ENCODE measurements around the gene SMARCAD1. TPM values are rescaled to one million over a fixed set of nuclear protein-coding genes. Genes with fewer than 3 reads are reported as not detected.

SMARCAD1 gene
- total RNA-seq, 2 donors from 2014 or later: 33.6 to 44.5 TPM

- H3K27ac Mint-ChIP-seq: peak overlapping the region; percentile 64
- no peak for DNase-seq
Observed at GRCh38 chr4:94240384-94240783, 32.7 kb downstream of the SMARCAD1 start.

GRCh38 chr4:94244087-94244828 is 36.6 kb downstream of the SMARCAD1 start:
- no peak overlapping the region for H3K27ac Mint-ChIP-seq
- H3K9me3 Mint-ChIP-seq: no peaks in the 10 kb centered on the region
- no peak overlapping the region for H3K4me3 Mint-ChIP-seq
- H3K27me3 Mint-ChIP-seq (ENCODE audit: low read depth): no peaks in the 10 kb centered on the region
- H3K36me3 Mint-ChIP-seq (ENCODE audit: insufficient read depth in 2 of 2): peaks cover 6 to 15% of the 10 kb centered on the region in 2 donors
- no peaks in the 10 kb centered on the region for H3K4me1 Mint-ChIP-seq (ENCODE audit: low read depth)
- no peak for DNase-seq
- no peak for ATAC-seq (replicated peaks in 1 of 2)

More at GRCh38 chr4:94240384-94240783, 32.7 kb downstream of the SMARCAD1 start:
- Mint-ChIP-seq H3K27me3 (ENCODE audit: low read depth) (no peaks in the 10 kb centered on the region), H3K4me1 (ENCODE audit: low read depth) (no peaks in the 10 kb centered on the region), H3K9me3 (no peaks in the 10 kb centered on the region), H3K36me3 (ENCODE audit: insufficient read depth in 2 of 2) (peaks cover 4 to 18% of the 10 kb centered on the region in 2 donors), H3K4me3 (no peak overlapping the region)
- no peak for ATAC-seq (replicated peaks in 1 of 2)

- no peak for ATAC-seq (replicated peaks in 1 of 2)
- Mint-ChIP-seq H3K9me3 (no peaks in the 10 kb centered on the region), H3K4me3 (no peak overlapping the region), H3K4me1 (ENCODE audit: low read depth) (no peaks in the 10 kb centered on the region), H3K27me3 (ENCODE audit: low read depth) (no peaks in the 10 kb centered on the region), H3K27ac (peak overlapping the region; percentile 46), H3K36me3 (ENCODE audit: insufficient read depth in 2 of 2) (peaks cover 6 to 16% of the 10 kb centered on the region in 2 donors)
- no peak for DNase-seq
Observed at GRCh38 chr4:94244829-94245185, 37.1 kb downstream of the SMARCAD1 start.

GRCh38 chr4:94251094-94251493 is 43.4 kb downstream of the SMARCAD1 start:
- Mint-ChIP-seq H3K36me3 (ENCODE audit: insufficient read depth in 2 of 2) (peaks cover 3 to 21% of the 10 kb centered on the region in 2 donors), H3K27me3 (ENCODE audit: low read depth) (no peaks in the 10 kb centered on the region), H3K4me1 (ENCODE audit: low read depth) (peaks cover 10% of the 10 kb centered on the region), H3K4me3 (no peak overlapping the region), H3K9me3 (no peaks in the 10 kb centered on the region), H3K27ac (peak overlapping the region; percentile 65)
- DNase-seq: no peak
- ATAC-seq (replicated peaks in 1 of 2): peak in 1 of 2 donors; percentile 48

GRCh38 chr4:94253036-94253435 is 45.4 kb downstream of the SMARCAD1 start:
- H3K9me3 Mint-ChIP-seq: no peaks in the 10 kb centered on the region

GRCh38 chr4:94256144-94256783 is 48.6 kb downstream of the SMARCAD1 start:
- peak overlapping the region; percentile 45 for H3K27ac Mint-ChIP-seq
- no peaks in the 10 kb centered on the region for H3K27me3 Mint-ChIP-seq (ENCODE audit: low read depth)
- no peak overlapping the region for H3K4me3 Mint-ChIP-seq
- DNase-seq (no peak), ATAC-seq (replicated peaks in 1 of 2) (no peak)
- H3K9me3 Mint-ChIP-seq: no peaks in the 10 kb centered on the region
- H3K36me3 Mint-ChIP-seq (ENCODE audit: insufficient read depth in 2 of 2): peaks cover 1 to 15% of the 10 kb centered on the region in 2 donors
- H3K4me1 Mint-ChIP-seq (ENCODE audit: low read depth): peaks cover 14% of the 10 kb centered on the region

More at GRCh38 chr4:94253036-94253435, 45.4 kb downstream of the SMARCAD1 start:
- no peak for DNase-seq
- no peaks in the 10 kb centered on the region for H3K27me3 Mint-ChIP-seq (ENCODE audit: low read depth)
- no peak overlapping the region for H3K4me3 Mint-ChIP-seq
- ATAC-seq (replicated peaks in 1 of 2): no peak
- peaks cover 20% of the 10 kb centered on the region for H3K4me1 Mint-ChIP-seq (ENCODE audit: low read depth)
- no peak overlapping the region for H3K27ac Mint-ChIP-seq
- H3K36me3 Mint-ChIP-seq (ENCODE audit: insufficient read depth in 2 of 2): peaks cover 3 to 24% of the 10 kb centered on the region in 2 donors

- Mint-ChIP-seq H3K27ac (no peak overlapping the region), H3K4me1 (ENCODE audit: low read depth) (peaks cover 12% of the 10 kb centered on the region), H3K9me3 (no peaks in the 10 kb centered on the region), H3K4me3 (no peak overlapping the region), H3K27me3 (ENCODE audit: low read depth) (no peaks in the 10 kb centered on the region), H3K36me3 (ENCODE audit: insufficient read depth in 2 of 2) (peaks cover 2 to 15% of the 10 kb centered on the region in 2 donors)
- ATAC-seq (replicated peaks in 1 of 2) (no peak), DNase-seq (no peak)
Observed at GRCh38 chr4:94256828-94257227, 49.2 kb downstream of the SMARCAD1 start.

- no peak overlapping the region for H3K4me3 Mint-ChIP-seq
- H3K9me3 Mint-ChIP-seq: no peaks in the 10 kb centered on the region
- no peak overlapping the region for H3K27ac Mint-ChIP-seq
- H3K4me1 Mint-ChIP-seq (ENCODE audit: low read depth): peaks cover 4% of the 10 kb centered on the region
- ATAC-seq (replicated peaks in 1 of 2): no peak
- H3K36me3 Mint-ChIP-seq (ENCODE audit: insufficient read depth in 2 of 2): peaks cover 4 to 8% of the 10 kb centered on the region in 2 donors
- no peaks in the 10 kb centered on the region for H3K27me3 Mint-ChIP-seq (ENCODE audit: low read depth)
- DNase-seq: no peak
Observed at GRCh38 chr4:94262163-94263016, 54.7 kb downstream of the SMARCAD1 start.

GRCh38 chr4:94267037-94267436 is 59.4 kb downstream of the SMARCAD1 start:
- Mint-ChIP-seq H3K27ac (peak overlapping the region; percentile 71), H3K27me3 (ENCODE audit: low read depth) (no peaks in the 10 kb centered on the region), H3K4me1 (ENCODE audit: low read depth) (peaks cover 11% of the 10 kb centered on the region), H3K9me3 (no peaks in the 10 kb centered on the region), H3K36me3 (ENCODE audit: insufficient read depth in 2 of 2) (peaks cover 0 to 6% of the 10 kb centered on the region in 2 donors), H3K4me3 (no peak overlapping the region)
- ATAC-seq (replicated peaks in 1 of 2): no peak
- DNase-seq: no peak

GRCh38 chr4:94271248-94271647 is 63.6 kb downstream of the SMARCAD1 start:
- no peak for ATAC-seq (replicated peaks in 1 of 2)
- DNase-seq: no peak
- H3K4me3 Mint-ChIP-seq: no peak overlapping the region
- peaks cover 11% of the 10 kb centered on the region for H3K4me1 Mint-ChIP-seq (ENCODE audit: low read depth)
- H3K27ac Mint-ChIP-seq: peak overlapping the region; percentile 66
- H3K36me3 Mint-ChIP-seq (ENCODE audit: insufficient read depth in 2 of 2): peaks cover 0 to 5% of the 10 kb centered on the region in 2 donors
- H3K27me3 Mint-ChIP-seq (ENCODE audit: low read depth): no peaks in the 10 kb centered on the region
- H3K9me3 Mint-ChIP-seq: no peaks in the 10 kb centered on the region

- peaks cover 0 to 25% of the 10 kb centered on the region in 2 donors for H3K36me3 Mint-ChIP-seq (ENCODE audit: insufficient read depth in 2 of 2)
- H3K4me3 Mint-ChIP-seq: no peak overlapping the region
- peaks cover 6% of the 10 kb centered on the region for H3K4me1 Mint-ChIP-seq (ENCODE audit: low read depth)
- no peaks in the 10 kb centered on the region for H3K27me3 Mint-ChIP-seq (ENCODE audit: low read depth)
- DNase-seq (no peak), ATAC-seq (replicated peaks in 1 of 2) (no peak)
- no peaks in the 10 kb centered on the region for H3K9me3 Mint-ChIP-seq
- no peak overlapping the region for H3K27ac Mint-ChIP-seq
Observed at GRCh38 chr4:94274912-94275311, 67.2 kb downstream of the SMARCAD1 start.

GRCh38 chr4:94276204-94276603 is 68.5 kb downstream of the SMARCAD1 start:
- Mint-ChIP-seq H3K36me3 (ENCODE audit: insufficient read depth in 2 of 2) (peaks cover 0 to 30% of the 10 kb centered on the region in 2 donors), H3K27ac (no peak overlapping the region), H3K27me3 (ENCODE audit: low read depth) (no peaks in the 10 kb centered on the region), H3K9me3 (no peaks in the 10 kb centered on the region), H3K4me3 (no peak overlapping the region), H3K4me1 (ENCODE audit: low read depth) (peaks cover under 1% of the 10 kb centered on the region)
- DNase-seq: no peak
- ATAC-seq (replicated peaks in 1 of 2): no peak

- DNase-seq: no peak
- Mint-ChIP-seq H3K27me3 (ENCODE audit: low read depth) (no peaks in the 10 kb centered on the region), H3K4me3 (no peak overlapping the region), H3K4me1 (ENCODE audit: low read depth) (no peaks in the 10 kb centered on the region), H3K9me3 (no peaks in the 10 kb centered on the region), H3K27ac (no peak overlapping the region), H3K36me3 (ENCODE audit: insufficient read depth in 2 of 2) (peaks cover 0 to 29% of the 10 kb centered on the region in 2 donors)
- ATAC-seq (replicated peaks in 1 of 2): no peak
Observed at GRCh38 chr4:94277534-94277933, 69.9 kb downstream of the SMARCAD1 start.
